Measurements from ENCODE around the gene GRM7. TPM values are rescaled to one million over a fixed set of nuclear protein-coding genes. Genes with fewer than 3 reads are reported as not detected.

Gene GRM7
- total RNA-seq, 4 donors from 2014 or later, result 0.29 to 15.8 (median 0.67) TPM

GRCh38 chr3:7075901-7076300 lies 215.0 kb downstream of the GRM7 start:
- intact Hi-C loops (cut with DNase I; ENCODE audit: low total_unique reads), result no loop called here
- no peak for DNase-seq
- H3K4me3 ChIP-seq, result no peak overlapping the region
- TF ChIP-seq POLR2A (IDR thresholded peaks at IDR 0.05) (no peak), CTCF (IDR thresholded peaks at IDR 0.05) (no peak)
- no peak overlapping the region for H3K27ac ChIP-seq
- no peaks in the 10 kb centered on the region for H3K27me3 ChIP-seq
- H3K36me3 ChIP-seq, result no peaks in the 10 kb centered on the region
- H3K9me3 ChIP-seq, result no peaks in the 10 kb centered on the region
- no peaks in the 10 kb centered on the region for H3K4me1 ChIP-seq

GRCh38 chr3:7082244-7082643 lies 221.3 kb downstream of the GRM7 start:
- Histone ChIP-seq H3K36me3 (no peaks in the 10 kb centered on the region), H3K27me3 (no peaks in the 10 kb centered on the region), H3K27ac (no peak overlapping the region), H3K4me3 (no peak overlapping the region), H3K9me3 (no peaks in the 10 kb centered on the region), H3K4me1 (no peaks in the 10 kb centered on the region)
- DNase-seq, result no peak
- intact Hi-C loops (cut with DNase I; ENCODE audit: low total_unique reads), result no loop called here
- no peak for TF ChIP-seq CTCF (IDR thresholded peaks at IDR 0.05)
- TF ChIP-seq POLR2A (IDR thresholded peaks at IDR 0.05), result no peak

GRCh38 chr3:7086417-7086816 lies 225.5 kb downstream of the GRM7 start:
- intact Hi-C loops (cut with DNase I; ENCODE audit: low total_unique reads), result no loop called here

GRCh38 chr3:7095116-7095515 lies 234.2 kb downstream of the GRM7 start:
- Histone ChIP-seq H3K4me3 (no peak overlapping the region), H3K27me3 (no peaks in the 10 kb centered on the region), H3K36me3 (no peaks in the 10 kb centered on the region), H3K27ac (no peak overlapping the region), H3K4me1 (no peaks in the 10 kb centered on the region), H3K9me3 (no peaks in the 10 kb centered on the region)
- DNase-seq, result no peak
- intact Hi-C loops (cut with DNase I; ENCODE audit: low total_unique reads), result no loop called here
- TF ChIP-seq CTCF (IDR thresholded peaks at IDR 0.05), result no peak
- TF ChIP-seq POLR2A (IDR thresholded peaks at IDR 0.05), result no peak

More at GRCh38 chr3:7086417-7086816, 225.5 kb downstream of the GRM7 start:
- Histone ChIP-seq H3K4me1 (no peaks in the 10 kb centered on the region), H3K27ac (no peak overlapping the region), H3K27me3 (no peaks in the 10 kb centered on the region), H3K4me3 (no peak overlapping the region), H3K9me3 (no peaks in the 10 kb centered on the region), H3K36me3 (no peaks in the 10 kb centered on the region)
- no peak for TF ChIP-seq CTCF (IDR thresholded peaks at IDR 0.05)
- no peak for TF ChIP-seq POLR2A (IDR thresholded peaks at IDR 0.05)
- DNase-seq, result no peak

- TF ChIP-seq CTCF (IDR thresholded peaks at IDR 0.05) (no peak), POLR2A (IDR thresholded peaks at IDR 0.05) (no peak)
- Histone ChIP-seq H3K36me3 (no peaks in the 10 kb centered on the region), H3K27ac (no peak overlapping the region), H3K4me1 (no peaks in the 10 kb centered on the region), H3K9me3 (peaks cover 0 to 3% of the 10 kb centered on the region in 2 donors), H3K27me3 (no peaks in the 10 kb centered on the region), H3K4me3 (no peak overlapping the region)
- intact Hi-C loops (cut with DNase I; ENCODE audit: low total_unique reads), result no loop called here
- no peak for DNase-seq
Measured at GRCh38 chr3:7100136-7100535, 239.2 kb downstream of the GRM7 start.
